HEK293 (cell line): ENCODE measurements around the gene AGPAT4.

Experiments
- CTCF ChIA-PET: fragments of 350-600 bp; formaldehyde crosslinking; extraction: SDS; loops from one replicate; lab custom pipeline; 2021; ENCODE audit warnings: antibody characterized with exemption; lab: Yijun Ruan, JAX
- POLR2A ChIA-PET: fragments of 300-600 bp; formaldehyde crosslinking; extraction: SDS; loops from one replicate; lab custom pipeline; 2020; ENCODE audit warnings: antibody characterized with exemption, inconsistent platforms; lab: Yijun Ruan, JAX
- H3K27ac ChIP-seq: fragments of 200-500 bp; sonication (Bioruptor generic); 2 replicates; pipeline ENCODE4 v1.5.1; 2014; ENCODE audit warnings: low read depth, low read length, control low read depth, inconsistent platforms; ENCODE audit errors: extremely low read depth
- H3K36me3 ChIP-seq, 2 experiments: fragments of 200-500 bp in 1 of 2; sonication (Bioruptor generic) in 1 of 2; 1 replicate in 1 of 2; 2 replicates in 1 of 2; pipeline ENCODE4 v1.5.1; 2014 to 2017; ENCODE audit warnings: inconsistent platforms in 2 of 2, low read length in 2 of 2; ENCODE audit not compliant: control insufficient read depth in 2 of 2, insufficient read depth in 1 of 2
- H3K4me1 ChIP-seq: fragments of 200-500 bp; sonication (Bioruptor generic); 2 replicates; pipeline ENCODE4 v1.5.1; 2014; ENCODE audit warnings: mild to moderate bottlenecking, low read length, inconsistent platforms; ENCODE audit not compliant: control insufficient read depth, insufficient read depth
- H3K4me3 ChIP-seq: 2 replicates; pipeline ENCODE4 v1.5.1; 2011; ENCODE audit warnings: low read depth, mild to moderate bottlenecking, control low read depth, low read length, moderate library complexity
- H3K9me3 ChIP-seq: fragments of 200-500 bp; sonication (Bioruptor generic); 2 replicates; pipeline ENCODE4 v1.5.1; 2014; ENCODE audit warnings: low read depth, low read length, inconsistent platforms; ENCODE audit not compliant: control insufficient read depth, insufficient read depth
- BCL11A ChIP-seq: fragments of 450-650 bp; formaldehyde crosslinking; IDR thresholded peaks from 2 replicates; pipeline ENCODE4 v1.5.1; 2016; ENCODE audit warnings: low read depth, missing biosample characterization, missing genetic modification characterization
- KLF1 ChIP-seq: fragments of 450-650 bp; formaldehyde crosslinking; IDR thresholded peaks from 2 replicates; pipeline ENCODE4 v1.5.1; 2016; ENCODE audit warnings: missing biosample characterization, missing genetic modification characterization
- SP2 ChIP-seq: fragments of 450-650 bp; formaldehyde crosslinking; IDR thresholded peaks from 2 replicates; pipeline ENCODE4 v1.5.1; 2016; ENCODE audit warnings: missing biosample characterization, missing genetic modification characterization
- ZFHX2 ChIP-seq: fragments of 450-650 bp; formaldehyde crosslinking; conservative IDR thresholded peaks from 2 replicates; pipeline ENCODE4 v1.5.1; 2016; ENCODE audit warnings: missing biosample characterization, missing genetic modification characterization
- ZFP69B ChIP-seq: fragments of 450-650 bp; formaldehyde crosslinking; IDR thresholded peaks from 2 replicates; pipeline ENCODE4 v1.5.1; 2016; ENCODE audit warnings: missing biosample characterization, missing genetic modification characterization
- ZNF140 ChIP-seq: fragments of 450-650 bp; formaldehyde crosslinking; IDR thresholded peaks from 2 replicates; pipeline ENCODE4 v1.5.1; 2016; ENCODE audit warnings: missing biosample characterization, missing genetic modification characterization
- ZNF221 ChIP-seq: fragments of 450-650 bp; formaldehyde crosslinking; IDR thresholded peaks from 2 replicates; pipeline ENCODE4 v1.5.1; 2017; ENCODE audit warnings: missing biosample characterization, missing genetic modification characterization, borderline replicate concordance
- ZNF426 ChIP-seq: fragments of 450-650 bp; formaldehyde crosslinking; IDR thresholded peaks from 2 replicates; pipeline ENCODE4 v1.5.1; 2017; ENCODE audit warnings: missing biosample characterization, missing genetic modification characterization, mild to moderate bottlenecking, inconsistent platforms, moderate library complexity
- ZNF654 ChIP-seq: fragments of 450-650 bp; formaldehyde crosslinking; IDR thresholded peaks from 2 replicates; pipeline ENCODE4 v1.5.1; 2016; ENCODE audit warnings: low read depth, missing biosample characterization, missing genetic modification characterization
- TF ChIP-seq, protein P1 (sequence below): fragments of 450-650 bp; formaldehyde crosslinking; IDR thresholded peaks from 2 replicates; pipeline ENCODE4 v1.5.1; 2016; ENCODE audit warnings: missing biosample characterization, missing genetic modification characterization
- TF ChIP-seq, protein P2 (sequence below): fragments of 450-650 bp; formaldehyde crosslinking; IDR thresholded peaks from 2 replicates; pipeline ENCODE4; 2016; ENCODE audit warnings: missing biosample characterization, missing genetic modification characterization
- TF ChIP-seq, protein P3 (sequence below): fragments of 450-650 bp; formaldehyde crosslinking; IDR thresholded peaks from 2 replicates; pipeline ENCODE4 v1.5.1; 2016; ENCODE audit warnings: missing biosample characterization, missing genetic modification characterization
- TF ChIP-seq, protein P4 (sequence below): fragments of 450-650 bp; formaldehyde crosslinking; IDR thresholded peaks from 2 replicates; pipeline ENCODE4 v1.5.1; 2016; ENCODE audit warnings: missing biosample characterization, missing genetic modification characterization, borderline replicate concordance
- TF ChIP-seq, protein P5 (sequence below): fragments of 450-650 bp; formaldehyde crosslinking; IDR thresholded peaks from 2 replicates; pipeline ENCODE4 v1.5.1; 2016; ENCODE audit warnings: missing biosample characterization, missing genetic modification characterization

Gene AGPAT4

DNA sequence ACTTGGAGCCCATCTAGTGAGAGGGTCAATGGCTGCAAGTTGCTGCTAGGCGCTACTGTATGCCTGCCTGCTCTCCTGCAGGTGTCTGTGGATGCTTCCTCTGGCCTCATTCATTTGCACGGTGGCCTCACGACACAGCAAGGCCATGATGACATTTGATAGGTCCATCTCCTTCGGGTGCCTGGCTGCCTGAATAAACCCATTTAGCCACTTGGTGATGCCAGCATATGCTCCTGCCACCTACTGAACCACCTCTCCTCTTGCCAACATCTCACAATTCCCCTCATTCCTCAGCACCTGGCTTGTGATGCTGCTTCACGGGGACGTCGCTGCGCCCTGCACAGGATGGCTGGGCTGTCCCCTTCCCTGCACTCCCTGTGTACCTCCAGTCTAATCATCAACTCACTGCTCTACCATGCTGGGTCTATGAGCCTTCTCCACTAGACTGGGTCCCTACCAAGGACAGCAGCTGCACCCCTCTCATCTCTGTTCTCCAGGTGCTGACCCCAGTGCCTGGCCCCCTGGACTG, 51.1 kb downstream of the AGPAT4 start:
- Histone ChIP-seq H3K4me1 (no peaks in the 10 kb centered on the region), H3K27ac (no peak overlapping the region), H3K36me3 (peaks cover 0 to 22% of the 10 kb centered on the region in 2 experiments; a peak in 1 of 3 replicates), H3K4me3 (no peak overlapping the region)
- ChIA-PET POLR2A (no interaction called here), CTCF (no interaction called here)
- no peak for TF ChIP-seq SP2 (tag by site-specific recombination)
- TF ChIP-seq, protein P1, sequence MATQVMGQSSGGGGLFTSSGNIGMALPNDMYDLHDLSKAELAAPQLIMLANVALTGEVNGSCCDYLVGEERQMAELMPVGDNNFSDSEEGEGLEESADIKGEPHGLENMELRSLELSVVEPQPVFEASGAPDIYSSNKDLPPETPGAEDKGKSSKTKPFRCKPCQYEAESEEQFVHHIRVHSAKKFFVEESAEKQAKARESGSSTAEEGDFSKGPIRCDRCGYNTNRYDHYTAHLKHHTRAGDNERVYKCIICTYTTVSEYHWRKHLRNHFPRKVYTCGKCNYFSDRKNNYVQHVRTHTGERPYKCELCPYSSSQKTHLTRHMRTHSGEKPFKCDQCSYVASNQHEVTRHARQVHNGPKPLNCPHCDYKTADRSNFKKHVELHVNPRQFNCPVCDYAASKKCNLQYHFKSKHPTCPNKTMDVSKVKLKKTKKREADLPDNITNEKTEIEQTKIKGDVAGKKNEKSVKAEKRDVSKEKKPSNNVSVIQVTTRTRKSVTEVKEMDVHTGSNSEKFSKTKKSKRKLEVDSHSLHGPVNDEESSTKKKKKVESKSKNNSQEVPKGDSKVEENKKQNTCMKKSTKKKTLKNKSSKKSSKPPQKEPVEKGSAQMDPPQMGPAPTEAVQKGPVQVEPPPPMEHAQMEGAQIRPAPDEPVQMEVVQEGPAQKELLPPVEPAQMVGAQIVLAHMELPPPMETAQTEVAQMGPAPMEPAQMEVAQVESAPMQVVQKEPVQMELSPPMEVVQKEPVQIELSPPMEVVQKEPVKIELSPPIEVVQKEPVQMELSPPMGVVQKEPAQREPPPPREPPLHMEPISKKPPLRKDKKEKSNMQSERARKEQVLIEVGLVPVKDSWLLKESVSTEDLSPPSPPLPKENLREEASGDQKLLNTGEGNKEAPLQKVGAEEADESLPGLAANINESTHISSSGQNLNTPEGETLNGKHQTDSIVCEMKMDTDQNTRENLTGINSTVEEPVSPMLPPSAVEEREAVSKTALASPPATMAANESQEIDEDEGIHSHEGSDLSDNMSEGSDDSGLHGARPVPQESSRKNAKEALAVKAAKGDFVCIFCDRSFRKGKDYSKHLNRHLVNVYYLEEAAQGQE (tag by site-specific recombination), result peak; percentile 72; the same call in 1 of the 2 replicates
- TF ChIP-seq, all 188 proteins: peak for 1
- no peaks in the 10 kb centered on the region for H3K9me3 ChIP-seq

DNA sequence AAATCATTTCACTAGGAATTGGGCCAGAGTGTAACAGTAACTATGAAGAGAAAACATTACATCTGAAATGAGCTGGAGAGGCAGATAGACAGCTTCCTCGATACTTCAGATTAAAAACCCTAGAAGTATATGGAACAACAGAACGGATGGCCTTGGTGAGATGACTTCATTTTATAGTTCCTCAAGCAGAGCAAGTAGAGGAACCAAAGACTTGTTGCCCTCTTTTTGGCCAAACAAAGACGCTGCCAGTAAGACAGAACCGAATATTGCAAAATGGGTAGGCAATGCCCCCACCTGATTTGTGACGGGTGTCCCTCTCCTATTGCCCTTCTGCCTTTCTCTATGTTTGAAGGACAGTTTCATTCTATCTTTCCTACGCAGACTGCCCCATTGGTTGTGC, 53.5 kb downstream of the AGPAT4 start:
- no peaks in the 10 kb centered on the region for H3K4me1 ChIP-seq
- H3K4me3 ChIP-seq, result no peak overlapping the region
- ChIA-PET CTCF (no interaction called here), POLR2A (no interaction called here)
- H3K9me3 ChIP-seq, result no peaks in the 10 kb centered on the region
- peaks cover 0 to 24% of the 10 kb centered on the region in 2 experiments; a peak in 1 of 3 replicates for H3K36me3 ChIP-seq
- H3K27ac ChIP-seq, result no peak overlapping the region
- TF ChIP-seq ZNF654 (tag by site-specific recombination) (no peak), ZFP69B (no peak), ZNF140 (tag by site-specific recombination) (no peak), ZNF221 (no peak), ZNF426 (tag by site-specific recombination) (no peak), ZFHX2 (tag by site-specific recombination) (no peak), KLF1 (tag by site-specific recombination) (no peak), BCL11A (no peak)
- TF ChIP-seq, protein P2, sequence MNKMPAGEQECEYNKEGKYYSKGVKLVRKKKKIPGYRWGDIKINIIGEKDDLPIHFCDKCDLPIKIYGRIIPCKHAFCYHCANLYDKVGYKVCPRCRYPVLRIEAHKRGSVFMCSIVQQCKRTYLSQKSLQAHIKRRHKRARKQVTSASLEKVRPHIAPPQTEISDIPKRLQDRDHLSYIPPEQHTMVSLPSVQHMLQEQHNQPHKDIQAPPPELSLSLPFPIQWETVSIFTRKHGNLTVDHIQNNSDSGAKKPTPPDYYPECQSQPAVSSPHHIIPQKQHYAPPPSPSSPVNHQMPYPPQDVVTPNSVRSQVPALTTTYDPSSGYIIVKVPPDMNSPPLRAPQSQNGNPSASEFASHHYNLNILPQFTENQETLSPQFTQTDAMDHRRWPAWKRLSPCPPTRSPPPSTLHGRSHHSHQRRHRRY (tag by site-specific recombination), result no peak
- TF ChIP-seq, protein P3, sequence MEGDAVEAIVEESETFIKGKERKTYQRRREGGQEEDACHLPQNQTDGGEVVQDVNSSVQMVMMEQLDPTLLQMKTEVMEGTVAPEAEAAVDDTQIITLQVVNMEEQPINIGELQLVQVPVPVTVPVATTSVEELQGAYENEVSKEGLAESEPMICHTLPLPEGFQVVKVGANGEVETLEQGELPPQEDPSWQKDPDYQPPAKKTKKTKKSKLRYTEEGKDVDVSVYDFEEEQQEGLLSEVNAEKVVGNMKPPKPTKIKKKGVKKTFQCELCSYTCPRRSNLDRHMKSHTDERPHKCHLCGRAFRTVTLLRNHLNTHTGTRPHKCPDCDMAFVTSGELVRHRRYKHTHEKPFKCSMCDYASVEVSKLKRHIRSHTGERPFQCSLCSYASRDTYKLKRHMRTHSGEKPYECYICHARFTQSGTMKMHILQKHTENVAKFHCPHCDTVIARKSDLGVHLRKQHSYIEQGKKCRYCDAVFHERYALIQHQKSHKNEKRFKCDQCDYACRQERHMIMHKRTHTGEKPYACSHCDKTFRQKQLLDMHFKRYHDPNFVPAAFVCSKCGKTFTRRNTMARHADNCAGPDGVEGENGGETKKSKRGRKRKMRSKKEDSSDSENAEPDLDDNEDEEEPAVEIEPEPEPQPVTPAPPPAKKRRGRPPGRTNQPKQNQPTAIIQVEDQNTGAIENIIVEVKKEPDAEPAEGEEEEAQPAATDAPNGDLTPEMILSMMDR (tag by site-specific recombination), result no peak
- TF ChIP-seq, protein P4, sequence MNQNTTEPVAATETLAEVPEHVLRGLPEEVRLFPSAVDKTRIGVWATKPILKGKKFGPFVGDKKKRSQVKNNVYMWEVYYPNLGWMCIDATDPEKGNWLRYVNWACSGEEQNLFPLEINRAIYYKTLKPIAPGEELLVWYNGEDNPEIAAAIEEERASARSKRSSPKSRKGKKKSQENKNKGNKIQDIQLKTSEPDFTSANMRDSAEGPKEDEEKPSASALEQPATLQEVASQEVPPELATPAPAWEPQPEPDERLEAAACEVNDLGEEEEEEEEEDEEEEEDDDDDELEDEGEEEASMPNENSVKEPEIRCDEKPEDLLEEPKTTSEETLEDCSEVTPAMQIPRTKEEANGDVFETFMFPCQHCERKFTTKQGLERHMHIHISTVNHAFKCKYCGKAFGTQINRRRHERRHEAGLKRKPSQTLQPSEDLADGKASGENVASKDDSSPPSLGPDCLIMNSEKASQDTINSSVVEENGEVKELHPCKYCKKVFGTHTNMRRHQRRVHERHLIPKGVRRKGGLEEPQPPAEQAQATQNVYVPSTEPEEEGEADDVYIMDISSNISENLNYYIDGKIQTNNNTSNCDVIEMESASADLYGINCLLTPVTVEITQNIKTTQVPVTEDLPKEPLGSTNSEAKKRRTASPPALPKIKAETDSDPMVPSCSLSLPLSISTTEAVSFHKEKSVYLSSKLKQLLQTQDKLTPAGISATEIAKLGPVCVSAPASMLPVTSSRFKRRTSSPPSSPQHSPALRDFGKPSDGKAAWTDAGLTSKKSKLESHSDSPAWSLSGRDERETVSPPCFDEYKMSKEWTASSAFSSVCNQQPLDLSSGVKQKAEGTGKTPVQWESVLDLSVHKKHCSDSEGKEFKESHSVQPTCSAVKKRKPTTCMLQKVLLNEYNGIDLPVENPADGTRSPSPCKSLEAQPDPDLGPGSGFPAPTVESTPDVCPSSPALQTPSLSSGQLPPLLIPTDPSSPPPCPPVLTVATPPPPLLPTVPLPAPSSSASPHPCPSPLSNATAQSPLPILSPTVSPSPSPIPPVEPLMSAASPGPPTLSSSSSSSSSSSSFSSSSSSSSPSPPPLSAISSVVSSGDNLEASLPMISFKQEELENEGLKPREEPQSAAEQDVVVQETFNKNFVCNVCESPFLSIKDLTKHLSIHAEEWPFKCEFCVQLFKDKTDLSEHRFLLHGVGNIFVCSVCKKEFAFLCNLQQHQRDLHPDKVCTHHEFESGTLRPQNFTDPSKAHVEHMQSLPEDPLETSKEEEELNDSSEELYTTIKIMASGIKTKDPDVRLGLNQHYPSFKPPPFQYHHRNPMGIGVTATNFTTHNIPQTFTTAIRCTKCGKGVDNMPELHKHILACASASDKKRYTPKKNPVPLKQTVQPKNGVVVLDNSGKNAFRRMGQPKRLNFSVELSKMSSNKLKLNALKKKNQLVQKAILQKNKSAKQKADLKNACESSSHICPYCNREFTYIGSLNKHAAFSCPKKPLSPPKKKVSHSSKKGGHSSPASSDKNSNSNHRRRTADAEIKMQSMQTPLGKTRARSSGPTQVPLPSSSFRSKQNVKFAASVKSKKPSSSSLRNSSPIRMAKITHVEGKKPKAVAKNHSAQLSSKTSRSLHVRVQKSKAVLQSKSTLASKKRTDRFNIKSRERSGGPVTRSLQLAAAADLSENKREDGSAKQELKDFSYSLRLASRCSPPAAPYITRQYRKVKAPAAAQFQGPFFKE (tag by site-specific recombination), result no peak
- TF ChIP-seq, protein P5, sequence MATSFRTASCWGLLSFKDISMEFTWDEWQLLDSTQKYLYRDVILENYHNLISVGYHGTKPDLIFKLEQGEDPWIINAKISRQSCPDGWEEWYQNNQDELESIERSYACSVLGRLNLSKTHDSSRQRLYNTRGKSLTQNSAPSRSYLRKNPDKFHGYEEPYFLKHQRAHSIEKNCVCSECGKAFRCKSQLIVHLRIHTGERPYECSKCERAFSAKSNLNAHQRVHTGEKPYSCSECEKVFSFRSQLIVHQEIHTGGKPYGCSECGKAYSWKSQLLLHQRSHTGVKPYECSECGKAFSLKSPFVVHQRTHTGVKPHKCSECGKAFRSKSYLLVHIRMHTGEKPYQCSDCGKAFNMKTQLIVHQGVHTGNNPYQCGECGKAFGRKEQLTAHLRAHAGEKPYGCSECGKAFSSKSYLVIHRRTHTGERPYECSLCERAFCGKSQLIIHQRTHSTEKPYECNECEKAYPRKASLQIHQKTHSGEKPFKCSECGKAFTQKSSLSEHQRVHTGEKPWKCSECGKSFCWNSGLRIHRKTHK (tag by site-specific recombination), result no peak
